SHP77 treated with DMSO at 0.1 percent for 48 hours (cell line): ENCODE data around the gene IFITM2.
"Not testable (repeated sequence)": the region's sequence is repeated elsewhere in the genome, so short reads cannot be mapped to it uniquely, and the experiment has no call there.

ENCODE experiments used
- DNase-seq: peaks from one replicate; lab custom pipeline; 2025; lab: John Stamatoyannopoulos, UW

Gene IFITM2

GRCh38 chr11:281486-282161 lies 26.0 kb upstream of the IFITM2 start:
- no peak for DNase-seq

- DNase-seq = no peak
Observed at GRCh38 chr11:282171-282570, 25.4 kb upstream of the IFITM2 start.

- no peak for DNase-seq
Observed at GRCh38 chr11:282630-283360, 24.8 kb upstream of the IFITM2 start.

- no peak for DNase-seq
Observed at GRCh38 chr11:283405-284104, 24.1 kb upstream of the IFITM2 start.

- no peak for DNase-seq
Observed at GRCh38 chr11:284105-285020, 23.3 kb upstream of the IFITM2 start.

GRCh38 chr11:285021-285893 lies 22.4 kb upstream of the IFITM2 start:
- no peak for DNase-seq

GRCh38 chr11:285894-286220 lies 21.8 kb upstream of the IFITM2 start:
- DNase-seq = no peak

- DNase-seq = not testable (repeated sequence)
Observed at GRCh38 chr11:286977-287820, 20.4 kb upstream of the IFITM2 start.

- DNase-seq = no peak
Observed at GRCh38 chr11:287821-288477, 19.7 kb upstream of the IFITM2 start.

- DNase-seq = no peak
Observed at GRCh38 chr11:288478-289397, 18.9 kb upstream of the IFITM2 start, which contains the start of gene PGGHG. PGGHG (plus strand) TSS chr11:289126; CDS start chr11:289817, 691 bp downstream.

- DNase-seq = no peak
Observed at GRCh38 chr11:289398-289711, 18.3 kb upstream of the IFITM2 start.

GRCh38 chr11:289712-290620 lies 17.6 kb upstream of the IFITM2 start:
- no peak for DNase-seq

- DNase-seq = no peak
Observed at GRCh38 chr11:290621-291231, 16.9 kb upstream of the IFITM2 start.

GRCh38 chr11:291281-292210 lies 16.1 kb upstream of the IFITM2 start:
- no peak for DNase-seq

GRCh38 chr11:292211-293121 lies 15.2 kb upstream of the IFITM2 start:
- DNase-seq = no peak
